Measurements from ENCODE around the gene BAZ1B. TPM values are rescaled to one million over a fixed set of nuclear protein-coding genes. Genes with fewer than 3 reads are reported as not detected.

The BAZ1B gene
- total and polyA plus RNA-seq, 5 donors from 2014 or later = 13.0 to 61.8 (median 13.9) TPM

DNA sequence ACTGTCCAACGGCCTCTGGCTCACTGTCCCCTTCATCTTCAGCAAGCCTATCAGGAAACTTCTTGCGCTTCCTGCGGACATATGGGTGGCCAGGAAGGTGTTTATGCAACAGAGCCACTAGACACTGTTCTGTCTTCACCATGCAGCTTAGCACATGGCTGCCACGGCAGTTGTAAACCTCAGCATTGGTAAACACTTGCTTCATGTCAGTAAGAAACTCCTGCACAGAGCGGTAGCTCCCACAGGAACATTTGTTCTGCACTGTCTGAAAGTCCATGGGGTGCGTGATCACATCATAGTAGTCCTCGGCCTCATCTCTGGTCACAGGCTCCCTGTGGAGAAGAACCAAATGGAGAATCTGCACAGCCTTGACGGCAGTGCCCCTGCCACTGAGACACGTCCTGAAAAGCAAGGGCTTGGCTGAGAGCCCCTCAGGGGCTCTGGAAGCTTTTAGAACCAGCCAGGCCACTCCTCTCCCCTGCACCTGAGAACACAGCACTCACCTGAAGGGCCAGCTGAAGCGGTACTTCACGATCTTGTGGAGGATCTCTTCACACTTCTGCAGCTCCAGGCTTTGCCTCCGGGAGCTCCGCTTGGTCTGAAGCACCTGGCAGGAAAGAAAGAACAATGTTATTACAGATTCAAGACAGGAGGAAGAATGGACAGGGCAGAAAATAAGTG lies 79.7 kb downstream of the BAZ1B start:
- ATAC-seq (ENCODE audit: low read depth in 2 of 2) = no peak
- Mint-ChIP-seq H3K27me3 (no peaks in the 10 kb centered on the region), H3K36me3 (peaks cover 55% of the 10 kb centered on the region), H3K27ac (peak overlapping the region in 1 of 3 donors; percentile 76), H3K4me3 (no peak overlapping the region), H3K4me1 (peaks cover 0 to 3% (median 2%) of the 10 kb centered on the region in 4 donors), H3K9me3 (no peaks in the 10 kb centered on the region)
- Histone ChIP-seq H3K27ac (ENCODE audit: insufficient read depth, low read length, poor library complexity, severe bottlenecking) (peak overlapping the region; percentile 5), H3K4me3 (ENCODE audit: low read depth, low read length) (no peak overlapping the region), H3K4me1 (ENCODE audit: control insufficient read depth, insufficient read depth, low read length, poor library complexity, severe bottlenecking) (no peaks in the 10 kb centered on the region), H3K27me3 (ENCODE audit: control insufficient read depth, insufficient read depth, low read length) (no peaks in the 10 kb centered on the region), H3K9me3 (ENCODE audit: control insufficient read depth in 2 of 2, low read length in 2 of 2) (no peaks in the 10 kb centered on the region), H3K36me3 (ENCODE audit: control insufficient read depth, insufficient read depth, low read length) (peaks cover 75% of the 10 kb centered on the region)
- no peak for DNase-seq

DNA sequence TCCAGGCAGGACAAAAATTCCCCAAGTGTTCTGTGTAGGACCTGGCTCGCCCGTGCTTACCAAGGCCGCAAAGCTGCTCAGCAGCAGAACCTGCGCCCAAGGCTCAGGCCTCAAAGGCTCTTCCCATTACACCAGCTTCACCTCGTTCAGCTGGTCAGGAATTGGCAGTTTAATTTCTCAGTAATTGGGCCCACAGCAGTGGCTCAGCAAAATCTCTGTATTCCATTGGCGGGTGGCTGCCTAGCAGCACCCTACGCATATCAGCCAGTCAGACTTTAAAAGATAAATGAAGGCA lies 82.7 kb downstream of the BAZ1B start:
- ATAC-seq (ENCODE audit: low read depth in 2 of 2) (no peak), DNase-seq (no peak)
- Mint-ChIP-seq H3K4me3 (no peak overlapping the region), H3K27ac (peak overlapping the region in 1 of 3 donors; percentile 41), H3K27me3 (peaks cover 6% of the 10 kb centered on the region), H3K9me3 (no peaks in the 10 kb centered on the region), H3K36me3 (peaks cover 34% of the 10 kb centered on the region), H3K4me1 (peaks cover 0 to 7% (median 0%) of the 10 kb centered on the region in 4 donors)
- Histone ChIP-seq H3K27ac (ENCODE audit: insufficient read depth, low read length, poor library complexity, severe bottlenecking) (no peak overlapping the region), H3K36me3 (ENCODE audit: control insufficient read depth, insufficient read depth, low read length) (peaks cover 47% of the 10 kb centered on the region), H3K4me3 (ENCODE audit: low read depth, low read length) (no peak overlapping the region), H3K4me1 (ENCODE audit: control insufficient read depth, insufficient read depth, low read length, poor library complexity, severe bottlenecking) (no peaks in the 10 kb centered on the region), H3K27me3 (ENCODE audit: control insufficient read depth, insufficient read depth, low read length) (no peaks in the 10 kb centered on the region), H3K9me3 (ENCODE audit: control insufficient read depth in 2 of 2, low read length in 2 of 2) (no peaks in the 10 kb centered on the region)

GRCh38 chr7:73438547-73439409 lies 83.3 kb downstream of the BAZ1B start:
- Mint-ChIP-seq H3K27ac (no peak overlapping the region), H3K9me3 (no peaks in the 10 kb centered on the region), H3K36me3 (peaks cover 34% of the 10 kb centered on the region), H3K4me1 (peaks cover 0 to 7% (median 0%) of the 10 kb centered on the region in 4 donors), H3K4me3 (no peak overlapping the region), H3K27me3 (peaks cover 6% of the 10 kb centered on the region)
- H3K27me3 ChIP-seq (ENCODE audit: control insufficient read depth, insufficient read depth, low read length) = no peaks in the 10 kb centered on the region
- H3K4me3 ChIP-seq (ENCODE audit: low read depth, low read length) = no peak overlapping the region
- peaks cover 3% of the 10 kb centered on the region for H3K4me1 ChIP-seq (ENCODE audit: control insufficient read depth, insufficient read depth, low read length, poor library complexity, severe bottlenecking)
- peaks cover 41% of the 10 kb centered on the region for H3K36me3 ChIP-seq (ENCODE audit: control insufficient read depth, insufficient read depth, low read length)
- no peak for ATAC-seq (ENCODE audit: low read depth in 2 of 2)
- no peaks in the 10 kb centered on the region for H3K9me3 ChIP-seq (ENCODE audit: control insufficient read depth in 2 of 2, low read length in 2 of 2)
- no peak for DNase-seq
- no peak overlapping the region for H3K27ac ChIP-seq (ENCODE audit: insufficient read depth, low read length, poor library complexity, severe bottlenecking)

- DNase-seq = no peak
- Mint-ChIP-seq H3K27ac (peak overlapping the region in 1 of 3 donors; percentile 82), H3K4me3 (peak overlapping the region in 1 of 4 donors; percentile 15), H3K4me1 (peaks cover 0 to 7% (median 0%) of the 10 kb centered on the region in 4 donors), H3K27me3 (peaks cover 6% of the 10 kb centered on the region), H3K9me3 (peaks cover 0 to under 1% (median 0%) of the 10 kb centered on the region in 7 donors), H3K36me3 (peaks cover 29% of the 10 kb centered on the region)
- peaks cover 3% of the 10 kb centered on the region for H3K4me1 ChIP-seq (ENCODE audit: control insufficient read depth, insufficient read depth, low read length, poor library complexity, severe bottlenecking)
- no peak for ATAC-seq (ENCODE audit: low read depth in 2 of 2)
- H3K9me3 ChIP-seq (ENCODE audit: control insufficient read depth in 2 of 2, low read length in 2 of 2) = no peaks in the 10 kb centered on the region
- H3K27ac ChIP-seq (ENCODE audit: insufficient read depth, low read length, poor library complexity, severe bottlenecking) = no peak overlapping the region
- no peaks in the 10 kb centered on the region for H3K27me3 ChIP-seq (ENCODE audit: control insufficient read depth, insufficient read depth, low read length)
- H3K36me3 ChIP-seq (ENCODE audit: control insufficient read depth, insufficient read depth, low read length) = peaks cover 31% of the 10 kb centered on the region
- no peak overlapping the region for H3K4me3 ChIP-seq (ENCODE audit: low read depth, low read length)
Measured at GRCh38 chr7:73437621-73438416, 84.3 kb downstream of the BAZ1B start.

DNA sequence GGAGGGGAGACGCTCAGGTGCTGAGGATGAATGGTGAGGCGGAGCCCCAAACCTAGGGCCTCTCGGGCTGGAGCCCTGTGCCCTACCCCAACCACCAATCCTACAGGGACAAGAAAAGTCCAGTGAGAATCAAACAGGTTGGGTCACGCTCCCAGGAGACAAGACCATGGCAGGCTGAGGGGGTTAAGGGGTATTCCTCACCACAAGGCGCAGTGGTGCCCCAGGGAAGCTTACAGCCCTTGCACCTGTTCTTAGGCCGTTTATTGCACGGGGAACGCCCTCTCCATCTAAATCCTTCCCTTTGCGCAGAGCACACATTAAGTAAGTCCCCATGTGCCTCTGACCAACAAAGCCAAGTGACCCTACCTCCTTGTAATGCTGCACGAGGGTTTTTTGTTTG lies 85.0 kb downstream of the BAZ1B start:
- peaks cover 22% of the 10 kb centered on the region for H3K36me3 Mint-ChIP-seq
- H3K27me3 Mint-ChIP-seq = peaks cover 6% of the 10 kb centered on the region
- no peak for DNase-seq
- H3K4me1 Mint-ChIP-seq = peaks cover 0 to 5% (median 0%) of the 10 kb centered on the region in 4 donors
- H3K36me3 ChIP-seq (ENCODE audit: control insufficient read depth, insufficient read depth, low read length) = peaks cover 24% of the 10 kb centered on the region
- peaks cover 3% of the 10 kb centered on the region for H3K4me1 ChIP-seq (ENCODE audit: control insufficient read depth, insufficient read depth, low read length, poor library complexity, severe bottlenecking)
- no peaks in the 10 kb centered on the region for H3K27me3 ChIP-seq (ENCODE audit: control insufficient read depth, insufficient read depth, low read length)
- no peak overlapping the region for H3K27ac Mint-ChIP-seq
- no peak overlapping the region for H3K4me3 ChIP-seq (ENCODE audit: low read depth, low read length)
- no peak overlapping the region for H3K27ac ChIP-seq (ENCODE audit: insufficient read depth, low read length, poor library complexity, severe bottlenecking)
- no peak overlapping the region for H3K4me3 Mint-ChIP-seq
- no peak for ATAC-seq (ENCODE audit: low read depth in 2 of 2)
- H3K9me3 ChIP-seq (ENCODE audit: control insufficient read depth in 2 of 2, low read length in 2 of 2) = no peaks in the 10 kb centered on the region
- H3K9me3 Mint-ChIP-seq = peaks cover 0 to 3% (median 0%) of the 10 kb centered on the region in 7 donors

GRCh38 chr7:73436031-73436929 lies 85.8 kb downstream of the BAZ1B start:
- Histone ChIP-seq H3K36me3 (ENCODE audit: control insufficient read depth, insufficient read depth, low read length) (peaks cover 16% of the 10 kb centered on the region), H3K9me3 (ENCODE audit: control insufficient read depth in 2 of 2, low read length in 2 of 2) (no peaks in the 10 kb centered on the region), H3K27me3 (ENCODE audit: control insufficient read depth, insufficient read depth, low read length) (no peaks in the 10 kb centered on the region), H3K4me3 (ENCODE audit: low read depth, low read length) (no peak overlapping the region), H3K27ac (ENCODE audit: insufficient read depth, low read length, poor library complexity, severe bottlenecking) (no peak overlapping the region), H3K4me1 (ENCODE audit: control insufficient read depth, insufficient read depth, low read length, poor library complexity, severe bottlenecking) (peaks cover 3% of the 10 kb centered on the region)
- Mint-ChIP-seq H3K4me3 (peak overlapping the region in 1 of 4 donors; percentile 28), H3K27ac (no peak overlapping the region), H3K27me3 (peaks cover 6% of the 10 kb centered on the region), H3K36me3 (peaks cover 16% of the 10 kb centered on the region), H3K9me3 (peaks cover 0 to 3% (median 0%) of the 10 kb centered on the region in 7 donors), H3K4me1 (peaks cover 0 to 4% (median 0%) of the 10 kb centered on the region in 4 donors)
- no peak for DNase-seq
- no peak for ATAC-seq (ENCODE audit: low read depth in 2 of 2)

Measured in CD4-positive, CD25-positive, alpha-beta regulatory T cell (primary cell).